Ectodermal cell (in vitro differentiated cells): Measurements from ENCODE around the gene DPP10.

Experiments used
- H3K27ac ChIP-seq: 2 replicates; pipeline ENCODE4 v1.7.0; 2013; ENCODE audit warnings: mild to moderate bottlenecking, low read depth, low read length; ENCODE audit not compliant: insufficient read depth, poor library complexity, severe bottlenecking
- H3K27me3 ChIP-seq: 2 replicates; pipeline ENCODE4 v1.7.0; 2013; ENCODE audit warnings: mild to moderate bottlenecking, low read length; ENCODE audit not compliant: insufficient read depth, control insufficient read depth, poor library complexity, severe bottlenecking
- H3K36me3 ChIP-seq: one replicate; pipeline ENCODE4 v1.7.0; 2013; ENCODE audit warnings: low read length; ENCODE audit not compliant: control insufficient read depth, insufficient read depth
- H3K4me1 ChIP-seq: one replicate; pipeline ENCODE4 v1.7.0; 2013; ENCODE audit warnings: low read length; ENCODE audit not compliant: control insufficient read depth, insufficient read depth
- H3K4me3 ChIP-seq: 2 replicates; pipeline ENCODE4 v1.7.0; 2013; ENCODE audit warnings: low read depth, low read length, control low read depth; ENCODE audit not compliant: insufficient read depth
- H3K9me3 ChIP-seq: 2 replicates; pipeline ENCODE4 v1.7.0; 2013; ENCODE audit warnings: mild to moderate bottlenecking, low read length, moderate library complexity; ENCODE audit not compliant: control insufficient read depth
- WGBS, 2 experiments: methylation state at CpG; one replicate each; pipeline ENCODE4 v1.1.7; 2013; ENCODE audit warnings: missing lambda C conversion rate in 2 of 2; 5-methylcytosine and 5-hydroxymethylcytosine counted together

The DPP10 gene

GRCh38 chr2:115480741-115481140, 1038.3 kb downstream of the DPP10 start:
- Histone ChIP-seq H3K4me1 (no peaks in the 10 kb centered on the region), H3K9me3 (no peaks in the 10 kb centered on the region), H3K27ac (no peak overlapping the region), H3K36me3 (no peaks in the 10 kb centered on the region), H3K4me3 (no peak overlapping the region), H3K27me3 (no peaks in the 10 kb centered on the region)
- 86% methylated on average over 1 of the region's 1 CpG; no CpG with 5 or more reads in 1 of the 2 experiments for WGBS, 2 experiments

- no peaks in the 10 kb centered on the region for H3K36me3 ChIP-seq
- no peaks in the 10 kb centered on the region for H3K27me3 ChIP-seq
- H3K9me3 ChIP-seq = no peaks in the 10 kb centered on the region
- no peak overlapping the region for H3K27ac ChIP-seq
- no peak overlapping the region for H3K4me3 ChIP-seq
- WGBS, 2 experiments = 100% methylated on average over 1 of the region's 2 CpGs; no CpG with 5 or more reads in 1 of the 2 experiments
- no peaks in the 10 kb centered on the region for H3K4me1 ChIP-seq
These were observed 1039.4 kb downstream of the DPP10 start for GRCh38 chr2:115481842-115482241.

- H3K36me3 ChIP-seq = no peaks in the 10 kb centered on the region
- WGBS, 2 experiments = 95% methylated on average over 4 of the region's 4 CpGs
These were observed 1041.2 kb downstream of the DPP10 start for GRCh38 chr2:115483666-115484065.

GRCh38 chr2:115484486-115484885, 1042.0 kb downstream of the DPP10 start:
- no peak overlapping the region for H3K4me3 ChIP-seq
- H3K36me3 ChIP-seq = no peaks in the 10 kb centered on the region
- no peaks in the 10 kb centered on the region for H3K9me3 ChIP-seq
- H3K27ac ChIP-seq = no peak overlapping the region
- no peaks in the 10 kb centered on the region for H3K4me1 ChIP-seq
- WGBS, 2 experiments = 88 to 94% methylated on average over 1 of the region's 1 CpG
- H3K27me3 ChIP-seq = no peaks in the 10 kb centered on the region

More at GRCh38 chr2:115483666-115484065, 1041.2 kb downstream of the DPP10 start:
- Histone ChIP-seq H3K4me3 (no peak overlapping the region), H3K27me3 (no peaks in the 10 kb centered on the region), H3K27ac (no peak overlapping the region), H3K9me3 (no peaks in the 10 kb centered on the region), H3K4me1 (no peaks in the 10 kb centered on the region)

- Histone ChIP-seq H3K27ac (no peak overlapping the region), H3K27me3 (no peaks in the 10 kb centered on the region), H3K4me3 (no peak overlapping the region), H3K9me3 (no peaks in the 10 kb centered on the region), H3K36me3 (no peaks in the 10 kb centered on the region), H3K4me1 (no peaks in the 10 kb centered on the region)
- 56 to 79% methylated on average over 2 to 3 of the region's 4 CpGs for WGBS, 2 experiments
These were observed 1042.5 kb downstream of the DPP10 start for GRCh38 chr2:115484983-115485382.

GRCh38 chr2:115491186-115491793, 1048.8 kb downstream of the DPP10 start:
- Histone ChIP-seq H3K4me3 (no peak overlapping the region), H3K4me1 (no peaks in the 10 kb centered on the region), H3K27ac (no peak overlapping the region), H3K36me3 (no peaks in the 10 kb centered on the region), H3K9me3 (no peaks in the 10 kb centered on the region), H3K27me3 (no peaks in the 10 kb centered on the region)
- WGBS, 2 experiments = 91 to 98% methylated on average over 4 of the region's 4 CpGs

GRCh38 chr2:115505331-115505730, 1062.9 kb downstream of the DPP10 start:
- no peak overlapping the region for H3K27ac ChIP-seq
- no peaks in the 10 kb centered on the region for H3K4me1 ChIP-seq
- H3K4me3 ChIP-seq = no peak overlapping the region
- H3K36me3 ChIP-seq = no peaks in the 10 kb centered on the region
- no peaks in the 10 kb centered on the region for H3K9me3 ChIP-seq
- WGBS, 2 experiments = 81 to 96% methylated on average over 3 of the region's 3 CpGs
- H3K27me3 ChIP-seq = no peaks in the 10 kb centered on the region

- Histone ChIP-seq H3K36me3 (no peaks in the 10 kb centered on the region), H3K27me3 (no peaks in the 10 kb centered on the region), H3K4me1 (no peaks in the 10 kb centered on the region), H3K4me3 (no peak overlapping the region), H3K9me3 (no peaks in the 10 kb centered on the region), H3K27ac (no peak overlapping the region)
- WGBS, 2 experiments = 89 to 96% methylated on average over 3 of the region's 3 CpGs
These were observed 1078.3 kb downstream of the DPP10 start for GRCh38 chr2:115520727-115521126.

GRCh38 chr2:115524452-115524851, 1082.0 kb downstream of the DPP10 start:
- WGBS, 2 experiments = 91 to 100% methylated on average over 2 to 4 of the region's 4 CpGs
- Histone ChIP-seq H3K36me3 (no peaks in the 10 kb centered on the region), H3K27ac (no peak overlapping the region), H3K4me1 (no peaks in the 10 kb centered on the region), H3K27me3 (no peaks in the 10 kb centered on the region), H3K4me3 (no peak overlapping the region), H3K9me3 (no peaks in the 10 kb centered on the region)

GRCh38 chr2:115529627-115530026, 1087.2 kb downstream of the DPP10 start:
- Histone ChIP-seq H3K4me1 (peaks cover 3% of the 10 kb centered on the region), H3K36me3 (no peaks in the 10 kb centered on the region), H3K27me3 (no peaks in the 10 kb centered on the region), H3K9me3 (no peaks in the 10 kb centered on the region), H3K4me3 (no peak overlapping the region), H3K27ac (no peak overlapping the region)

GRCh38 chr2:115533081-115533480, 1090.6 kb downstream of the DPP10 start:
- WGBS, 2 experiments = 48 to 49% methylated on average over 4 of the region's 4 CpGs
- peaks cover 3% of the 10 kb centered on the region for H3K4me1 ChIP-seq
- no peaks in the 10 kb centered on the region for H3K27me3 ChIP-seq
- H3K9me3 ChIP-seq = no peaks in the 10 kb centered on the region
- H3K36me3 ChIP-seq = no peaks in the 10 kb centered on the region
- H3K4me3 ChIP-seq = no peak overlapping the region
- no peak overlapping the region for H3K27ac ChIP-seq
